ENCODE results near the gene IPO8.
"Not testable (repeated sequence)": the region's sequence is repeated elsewhere in the genome, so short reads cannot be mapped to it uniquely, and the experiment has no call there.

DNA sequence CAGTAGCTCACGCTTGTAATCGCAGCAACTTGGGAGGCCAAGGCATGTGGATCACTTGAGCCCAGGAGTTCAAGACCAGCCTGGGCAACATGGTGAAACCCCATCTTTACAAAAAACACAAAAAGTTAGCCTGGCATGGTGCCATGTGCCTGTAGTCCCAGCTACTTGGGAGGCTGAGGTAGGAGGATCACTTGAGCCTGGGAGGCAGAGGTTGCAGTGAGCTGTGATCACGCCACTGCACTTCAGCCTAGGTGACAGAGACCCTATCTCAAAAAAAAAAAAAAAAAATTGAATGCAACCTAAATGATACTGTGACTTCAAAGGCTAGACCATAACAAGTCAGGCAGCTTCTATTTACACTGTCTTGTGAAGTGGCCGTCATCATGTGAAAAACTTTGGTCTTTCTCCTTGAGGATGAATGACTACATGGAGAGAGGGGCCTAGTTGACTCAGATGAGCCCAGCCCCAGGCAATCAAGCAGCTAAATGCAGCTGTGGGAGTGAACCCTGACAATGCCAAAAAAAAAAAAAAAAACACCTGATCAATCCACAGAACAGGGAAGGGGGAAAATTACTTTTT lies 73.9 kb downstream of the IPO8 start:
- not testable (repeated sequence) for TF ChIP-seq POLR2A (IDR thresholded peaks at IDR 0.05; ENCODE audit: low read length); GATA1 (IDR thresholded peaks at IDR 0.05; ENCODE audit: low read depth, low read length)
